A673 (cell line): ENCODE measurements around the gene RILP.

Experiments
- CTCF ChIP-seq: fragments of 300-800, 200-600 bp; sonication (generic); conservative IDR thresholded peaks from 2 replicates; pipeline ENCODE4 v1.5.1; 2017; ENCODE audit warnings: low read depth, mild to moderate bottlenecking, antibody characterized with exemption, low read length, moderate library complexity, mixed read lengths
- EZH2 ChIP-seq: fragments of 200-600 bp; sonication (generic); IDR thresholded peaks from 2 replicates; pipeline ENCODE4 v1.6.1; 2017; ENCODE audit warnings: borderline replicate concordance, low read depth, mild to moderate bottlenecking, mixed read lengths, antibody characterized with exemption, low read length; ENCODE audit not compliant: poor library complexity, severe bottlenecking

DNA sequence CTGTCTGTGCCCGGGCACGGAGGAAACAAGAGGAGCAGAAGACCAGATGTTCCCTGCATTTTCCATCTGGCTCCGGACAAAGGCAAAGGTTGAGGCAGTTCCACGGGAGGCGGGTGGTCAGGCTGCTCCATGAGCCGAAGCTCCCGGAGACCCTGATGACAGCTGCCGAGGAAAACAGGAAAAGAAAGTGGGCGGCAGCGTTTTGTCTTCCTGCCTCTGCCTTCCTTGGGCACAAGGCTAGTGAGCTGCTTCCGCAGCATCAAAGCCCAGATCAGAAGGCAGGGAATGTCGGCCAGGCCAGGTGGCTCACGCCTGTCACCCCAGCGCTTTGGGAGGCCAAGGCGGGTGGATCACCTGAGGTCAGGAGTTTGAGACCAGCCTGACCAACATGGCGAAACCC lies 37.3 kb downstream of the RILP start:
- TF ChIP-seq CTCF (no peak), EZH2 (no peak)
